Ectodermal cell (in vitro differentiated cells): ENCODE measurements around the gene ANKS1B.

Experiments used
- H3K27ac ChIP-seq: 2 replicates; pipeline ENCODE4 v1.7.0; 2013; ENCODE audit warnings: mild to moderate bottlenecking, low read depth, low read length; ENCODE audit not compliant: insufficient read depth, poor library complexity, severe bottlenecking
- H3K27me3 ChIP-seq: 2 replicates; pipeline ENCODE4 v1.7.0; 2013; ENCODE audit warnings: mild to moderate bottlenecking, low read length; ENCODE audit not compliant: insufficient read depth, control insufficient read depth, poor library complexity, severe bottlenecking
- H3K36me3 ChIP-seq: one replicate; pipeline ENCODE4 v1.7.0; 2013; ENCODE audit warnings: low read length; ENCODE audit not compliant: control insufficient read depth, insufficient read depth
- H3K4me1 ChIP-seq: one replicate; pipeline ENCODE4 v1.7.0; 2013; ENCODE audit warnings: low read length; ENCODE audit not compliant: control insufficient read depth, insufficient read depth
- H3K4me3 ChIP-seq: 2 replicates; pipeline ENCODE4 v1.7.0; 2013; ENCODE audit warnings: low read depth, low read length, control low read depth; ENCODE audit not compliant: insufficient read depth
- H3K9me3 ChIP-seq: 2 replicates; pipeline ENCODE4 v1.7.0; 2013; ENCODE audit warnings: mild to moderate bottlenecking, low read length, moderate library complexity; ENCODE audit not compliant: control insufficient read depth
- WGBS, 2 experiments: methylation state at CpG; one replicate each; pipeline ENCODE4 v1.1.7; 2013; ENCODE audit warnings: missing lambda C conversion rate in 2 of 2; 5-methylcytosine and 5-hydroxymethylcytosine counted together

ANKS1B gene

DNA sequence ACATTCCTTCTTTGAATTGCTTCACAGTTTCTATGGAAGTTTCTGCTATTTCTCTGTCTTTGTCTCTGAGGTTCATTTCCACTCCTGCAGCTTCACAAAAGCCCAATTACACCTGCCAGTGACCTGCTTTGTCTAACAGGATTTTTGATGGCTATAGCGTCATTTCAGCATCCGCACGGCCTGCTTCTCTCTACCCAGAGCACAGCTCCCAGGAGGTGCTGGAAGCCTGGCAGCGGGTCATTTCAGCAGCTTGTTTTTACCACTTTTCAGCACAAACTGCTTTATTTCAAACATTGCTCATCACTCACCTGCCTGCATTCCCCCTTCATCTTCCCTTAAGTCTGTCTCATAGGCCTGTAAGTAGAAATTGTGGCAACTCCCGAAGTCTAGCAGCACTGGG is 771.7 kb downstream of the ANKS1B start:
- WGBS, 2 experiments = 76 to 77% methylated on average over 5 of the region's 5 CpGs
- no peaks in the 10 kb centered on the region for H3K4me1 ChIP-seq
- H3K9me3 ChIP-seq = peaks cover 2% of the 10 kb centered on the region
- no peak overlapping the region for H3K4me3 ChIP-seq
- H3K27me3 ChIP-seq = no peaks in the 10 kb centered on the region
- no peak overlapping the region for H3K27ac ChIP-seq
- no peaks in the 10 kb centered on the region for H3K36me3 ChIP-seq

DNA sequence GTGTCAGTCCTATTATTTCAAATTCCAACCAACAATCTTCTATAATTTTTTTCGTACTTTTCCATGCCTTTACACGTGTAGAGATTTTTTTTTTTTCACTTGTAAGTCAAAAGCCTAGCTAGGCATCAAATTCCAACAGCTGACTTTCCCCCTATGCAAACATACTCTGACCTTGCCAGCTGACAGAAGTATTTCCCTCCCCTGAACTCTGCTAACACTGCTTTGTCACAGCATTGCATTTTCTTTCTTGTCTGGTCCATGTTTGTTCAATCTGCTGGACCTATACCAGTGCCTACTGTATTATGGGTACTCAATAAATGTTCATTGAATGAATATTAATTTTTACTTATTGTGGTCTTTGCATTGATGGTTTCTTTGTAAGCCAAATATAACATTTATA is 772.5 kb downstream of the ANKS1B start:
- WGBS, 2 experiments = 84 to 86% methylated on average over 2 of the region's 2 CpGs
- H3K4me3 ChIP-seq = no peak overlapping the region
- H3K27ac ChIP-seq = no peak overlapping the region
- no peaks in the 10 kb centered on the region for H3K36me3 ChIP-seq
- no peaks in the 10 kb centered on the region for H3K4me1 ChIP-seq
- H3K27me3 ChIP-seq = no peaks in the 10 kb centered on the region
- H3K9me3 ChIP-seq = peaks cover 2% of the 10 kb centered on the region

DNA sequence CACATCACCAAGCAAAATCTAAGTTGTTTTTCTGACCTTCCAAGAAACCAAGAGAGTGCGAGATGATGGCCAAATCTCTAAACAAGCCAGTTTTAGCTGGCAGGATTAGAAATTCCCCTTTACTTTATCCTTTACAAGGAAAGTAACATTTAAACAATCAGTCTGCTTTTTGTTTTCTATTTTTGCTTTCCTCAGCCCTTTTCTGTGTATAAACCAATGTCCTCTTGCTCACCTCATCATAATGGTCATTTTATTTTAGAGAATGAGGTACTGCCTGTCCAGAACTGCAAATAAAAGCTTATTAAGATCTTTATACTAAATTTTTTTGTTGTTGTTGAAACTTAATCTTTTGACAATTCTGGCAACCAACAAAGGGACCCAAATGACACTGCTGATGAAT is 779.6 kb downstream of the ANKS1B start:
- no peak overlapping the region for H3K27ac ChIP-seq
- 95% methylated on average over 1 of the region's 1 CpG for WGBS, 2 experiments
- H3K4me1 ChIP-seq = no peaks in the 10 kb centered on the region
- H3K27me3 ChIP-seq = no peaks in the 10 kb centered on the region
- H3K4me3 ChIP-seq = no peak overlapping the region
- H3K36me3 ChIP-seq = no peaks in the 10 kb centered on the region
- H3K9me3 ChIP-seq = no peaks in the 10 kb centered on the region

- no peak overlapping the region for H3K4me3 ChIP-seq
- H3K4me1 ChIP-seq = no peaks in the 10 kb centered on the region
- no peaks in the 10 kb centered on the region for H3K36me3 ChIP-seq
- H3K27me3 ChIP-seq = no peaks in the 10 kb centered on the region
- H3K9me3 ChIP-seq = no peaks in the 10 kb centered on the region
- WGBS, 2 experiments = 94% methylated on average over 2 to 3 of the region's 3 CpGs
- H3K27ac ChIP-seq = no peak overlapping the region
These were observed 782.7 kb downstream of the ANKS1B start for GRCh38 chr12:99201906-99202645.

- H3K36me3 ChIP-seq = no peaks in the 10 kb centered on the region
- H3K9me3 ChIP-seq = no peaks in the 10 kb centered on the region
- H3K27me3 ChIP-seq = no peaks in the 10 kb centered on the region
- 0% methylated on average over 1 of the region's 1 CpG for whole genome bisulfite sequencing, 2 experiments
- no peaks in the 10 kb centered on the region for H3K4me1 ChIP-seq
- no peak overlapping the region for H3K27ac ChIP-seq
- no peak overlapping the region for H3K4me3 ChIP-seq
These were observed 783.9 kb downstream of the ANKS1B start for GRCh38 chr12:99200711-99201384.

- no peak overlapping the region for H3K4me3 ChIP-seq
- 100% methylated on average over 1 of the region's 1 CpG; no CpG with 5 or more reads in 1 of the 2 experiments for WGBS, 2 experiments
- H3K36me3 ChIP-seq = no peaks in the 10 kb centered on the region
- no peaks in the 10 kb centered on the region for H3K9me3 ChIP-seq
- H3K4me1 ChIP-seq = no peaks in the 10 kb centered on the region
- H3K27me3 ChIP-seq = no peaks in the 10 kb centered on the region
- no peak overlapping the region for H3K27ac ChIP-seq
These were observed 789.3 kb downstream of the ANKS1B start for GRCh38 chr12:99195474-99195873.

GRCh38 chr12:99192489-99192888 is 792.2 kb downstream of the ANKS1B start:
- H3K4me1 ChIP-seq = no peaks in the 10 kb centered on the region
- H3K9me3 ChIP-seq = no peaks in the 10 kb centered on the region
- WGBS, 2 experiments = 100% methylated on average over 1 of the region's 3 CpGs; no CpG with 5 or more reads in 1 of the 2 experiments
- no peak overlapping the region for H3K27ac ChIP-seq
- H3K27me3 ChIP-seq = no peaks in the 10 kb centered on the region
- H3K36me3 ChIP-seq = no peaks in the 10 kb centered on the region
- no peak overlapping the region for H3K4me3 ChIP-seq

GRCh38 chr12:99176871-99177270 is 807.9 kb downstream of the ANKS1B start:
- Histone ChIP-seq H3K4me3 (no peak overlapping the region), H3K27me3 (no peaks in the 10 kb centered on the region), H3K9me3 (no peaks in the 10 kb centered on the region), H3K27ac (no peak overlapping the region), H3K36me3 (no peaks in the 10 kb centered on the region), H3K4me1 (no peaks in the 10 kb centered on the region)
- 98 to 100% methylated on average over 3 to 4 of the region's 4 CpGs for WGBS, 2 experiments

- H3K36me3 ChIP-seq = no peaks in the 10 kb centered on the region
- no peak overlapping the region for H3K4me3 ChIP-seq
- H3K4me1 ChIP-seq = no peaks in the 10 kb centered on the region
- H3K27me3 ChIP-seq = no peaks in the 10 kb centered on the region
- no peaks in the 10 kb centered on the region for H3K9me3 ChIP-seq
- 93 to 94% methylated on average over 3 to 5 of the region's 5 CpGs for WGBS, 2 experiments
- H3K27ac ChIP-seq = no peak overlapping the region
These were observed 814.3 kb downstream of the ANKS1B start for GRCh38 chr12:99170461-99170860.

DNA sequence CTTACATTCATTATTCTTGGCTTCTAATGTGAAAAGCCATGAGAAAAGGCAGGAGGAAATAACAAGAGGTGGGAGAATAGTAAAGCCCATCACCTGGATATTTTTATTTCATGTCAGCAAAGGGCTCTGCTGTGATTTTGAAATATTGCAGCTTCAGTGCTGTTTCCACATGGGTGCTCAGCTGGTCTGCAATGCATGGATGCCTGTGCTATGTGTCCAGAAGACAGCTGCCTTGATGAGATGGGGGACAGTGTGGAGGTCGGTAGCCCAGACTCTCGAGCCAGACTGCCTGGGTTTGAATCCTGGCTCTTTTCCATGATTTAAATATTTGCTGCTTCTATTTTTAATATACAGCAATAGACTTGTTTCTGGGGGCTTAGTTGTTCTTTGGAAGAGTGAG is 814.7 kb downstream of the ANKS1B start:
- no peak overlapping the region for H3K4me3 ChIP-seq

More for the DNA sequence above, 814.7 kb downstream of the ANKS1B start:
- Histone ChIP-seq H3K4me1 (no peaks in the 10 kb centered on the region), H3K9me3 (no peaks in the 10 kb centered on the region), H3K36me3 (no peaks in the 10 kb centered on the region), H3K27ac (no peak overlapping the region), H3K27me3 (no peaks in the 10 kb centered on the region)
- 83 to 100% methylated on average over 1 to 2 of the region's 2 CpGs for WGBS, 2 experiments
